COLO668 (cell line): ENCODE results near the gene ATRNL1.

Source experiments
- DNase-seq: peaks from one replicate; lab custom pipeline; 2025; ENCODE audit not compliant: unreplicated experiment; lab: John Stamatoyannopoulos, UW

The ATRNL1 gene

GRCh38 chr10:115593060-115593459 lies 499.9 kb downstream of the ATRNL1 start:
- no peak for DNase-seq

- no peak for DNase-seq
These were observed 511.5 kb downstream of the ATRNL1 start for GRCh38 chr10:115604627-115605026.

DNA sequence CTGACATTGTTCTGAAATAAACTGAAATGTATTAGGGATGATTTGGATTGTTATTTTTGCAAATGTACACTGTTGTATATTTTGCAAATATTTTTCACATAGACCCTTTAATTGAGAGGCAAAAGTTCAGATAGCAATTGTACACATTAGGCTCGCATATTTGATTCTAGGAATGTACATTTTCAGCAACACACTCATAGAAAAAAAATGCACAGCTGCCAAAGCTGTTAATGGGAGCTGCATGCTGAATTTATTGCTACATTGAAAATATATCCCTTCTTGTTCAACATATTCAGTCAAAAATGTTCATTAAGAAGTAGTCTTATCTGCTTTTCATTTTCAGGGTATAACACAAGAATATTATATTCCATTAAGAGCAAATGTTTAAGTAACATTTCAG lies 512.9 kb downstream of the ATRNL1 start:
- DNase-seq, result no peak

GRCh38 chr10:115606741-115607140 lies 513.6 kb downstream of the ATRNL1 start:
- DNase-seq, result no peak

GRCh38 chr10:115624448-115624847 lies 531.3 kb downstream of the ATRNL1 start:
- peak; percentile 0 for DNase-seq

GRCh38 chr10:115628616-115629015 lies 535.5 kb downstream of the ATRNL1 start:
- no peak for DNase-seq

DNA sequence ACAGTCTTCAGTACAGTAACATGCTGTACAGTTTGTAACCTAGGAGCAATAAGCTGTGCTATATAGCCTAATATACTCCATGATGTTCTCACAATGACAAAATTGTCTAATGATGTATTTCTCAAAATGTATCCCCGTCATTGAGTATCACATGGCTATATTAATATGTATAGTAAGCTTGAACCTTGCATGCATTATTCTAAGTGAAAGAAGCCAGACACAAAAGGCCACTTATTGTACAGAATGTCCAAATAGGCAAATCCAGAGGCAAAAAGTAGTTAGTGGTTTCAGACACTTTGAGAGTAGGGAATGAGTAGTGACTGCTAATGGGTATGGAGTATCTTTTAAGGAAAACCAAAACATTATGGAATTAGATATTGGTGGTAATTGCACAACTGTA lies 545.1 kb downstream of the ATRNL1 start:
- no peak for DNase-seq

GRCh38 chr10:115649217-115649616 lies 556.1 kb downstream of the ATRNL1 start:
- DNase-seq, result no peak

GRCh38 chr10:115653473-115653872 lies 560.3 kb downstream of the ATRNL1 start:
- DNase-seq, result no peak

DNA sequence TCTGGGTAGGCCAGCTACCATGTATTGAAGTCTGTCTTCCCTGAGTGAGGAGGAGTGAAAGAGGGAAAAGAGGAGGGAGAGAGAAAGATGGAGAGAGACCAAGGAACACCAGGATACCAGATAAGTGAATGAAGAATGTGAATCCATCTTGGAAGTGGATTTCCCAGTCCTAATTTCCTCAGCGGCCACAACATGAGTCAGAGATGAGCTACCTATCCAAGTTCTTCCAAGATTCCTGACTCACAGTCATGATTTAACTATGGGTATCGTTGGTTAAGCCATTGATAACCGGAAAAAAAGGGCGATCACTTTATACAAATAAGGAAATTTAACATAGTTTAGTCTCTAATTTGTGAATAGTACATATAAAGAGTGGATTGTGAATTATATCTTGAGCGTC lies 561.8 kb downstream of the ATRNL1 start:
- DNase-seq, result no peak

- DNase-seq, result no peak
These were observed 564.1 kb downstream of the ATRNL1 start for GRCh38 chr10:115657161-115657860.

DNA sequence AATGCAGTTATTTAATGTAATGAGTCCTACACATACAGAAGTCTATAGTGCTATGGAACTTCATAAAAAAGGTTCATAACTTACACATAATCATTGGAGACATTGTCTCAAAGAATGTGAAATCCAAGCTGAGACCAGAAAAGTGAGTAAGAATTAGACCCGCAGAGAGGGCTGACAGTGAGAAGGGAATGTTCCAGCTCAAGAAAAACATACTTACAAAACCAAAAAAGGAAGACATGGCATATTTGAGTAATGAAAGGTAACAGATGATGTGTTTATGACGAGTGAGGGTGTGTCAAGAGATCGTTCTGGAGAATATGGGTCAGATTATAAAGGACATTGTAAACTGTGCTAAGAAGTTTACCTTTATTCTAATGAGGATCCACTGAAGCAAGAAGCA lies 566.5 kb downstream of the ATRNL1 start:
- no peak for DNase-seq

DNA sequence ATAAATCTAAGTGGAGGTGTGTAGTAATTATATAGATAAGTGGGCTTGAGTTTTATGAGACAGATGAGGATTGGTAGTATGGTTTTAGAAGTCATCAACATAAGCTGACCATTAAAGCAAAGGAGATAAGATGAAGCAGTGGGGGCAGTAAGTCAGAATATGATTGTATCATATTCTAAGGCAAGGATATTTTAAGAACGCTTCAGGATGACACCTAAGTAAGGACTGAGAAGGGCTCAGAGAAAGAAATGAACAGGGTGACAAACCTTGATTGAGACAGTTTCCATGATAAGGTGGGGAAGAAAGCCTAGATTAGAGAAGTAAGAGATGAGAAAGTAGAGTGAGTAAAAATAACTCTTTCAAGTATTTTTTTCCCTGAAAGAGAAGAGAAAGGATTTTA lies 567.2 kb downstream of the ATRNL1 start:
- DNase-seq, result no peak

DNA sequence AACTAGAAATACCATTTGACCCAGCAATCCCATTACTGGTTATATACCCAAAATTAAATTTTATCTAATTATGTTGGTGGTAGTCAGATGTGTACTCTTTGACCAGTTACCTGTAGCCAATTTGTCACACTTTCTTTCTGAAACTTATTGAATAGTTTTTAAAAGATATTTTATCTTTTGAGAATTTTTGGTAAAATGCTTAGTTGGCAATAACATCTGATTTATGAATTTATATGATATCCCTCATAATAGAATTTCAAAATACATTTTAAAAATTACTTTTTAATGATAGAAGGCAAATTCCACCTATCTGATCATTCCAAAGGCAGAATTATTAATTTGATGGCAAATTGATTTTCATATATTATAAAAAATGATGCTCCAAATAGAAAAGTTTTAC lies 569.3 kb downstream of the ATRNL1 start:
- DNase-seq, result no peak

DNA sequence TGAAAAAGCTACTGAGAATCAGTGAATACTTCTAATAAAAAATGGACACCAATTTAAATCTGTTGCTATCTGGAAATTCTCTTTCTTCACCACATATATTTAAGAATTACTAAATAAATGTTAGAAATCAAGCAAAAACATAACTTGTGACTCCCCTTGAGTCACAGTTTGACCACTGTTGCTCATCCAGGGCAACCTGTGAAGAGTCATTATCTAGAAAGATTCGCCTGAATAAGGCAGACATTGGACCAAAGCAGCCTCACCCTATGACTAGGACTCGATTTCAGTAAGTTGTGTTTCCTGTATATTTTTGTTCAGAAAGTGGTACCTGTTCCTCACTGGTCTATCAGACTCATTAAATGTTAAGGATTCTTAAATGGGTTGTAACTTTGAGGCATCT lies 572.4 kb downstream of the ATRNL1 start:
- DNase-seq, result no peak

GRCh38 chr10:115674496-115674895 lies 581.3 kb downstream of the ATRNL1 start:
- DNase-seq, result no peak

DNA sequence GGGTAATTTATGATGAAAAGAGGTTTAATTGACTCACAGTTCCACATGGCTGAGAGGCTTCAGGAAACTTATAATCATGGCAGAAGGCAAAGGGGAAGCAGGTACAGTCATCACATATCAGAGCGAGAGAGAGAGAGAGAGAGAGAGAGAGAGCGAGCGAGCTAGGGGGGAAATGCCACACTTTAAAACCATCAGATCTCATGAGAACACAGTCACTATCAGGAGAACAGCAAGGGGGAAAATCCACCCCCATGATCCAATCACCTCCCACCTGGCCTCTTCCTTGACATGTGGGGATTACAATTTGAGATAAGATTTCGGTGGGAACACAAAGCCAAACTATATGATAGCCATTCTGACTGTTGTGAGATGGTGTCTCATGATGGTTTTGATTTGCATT lies 603.6 kb downstream of the ATRNL1 start:
- DNase-seq, result no peak

DNA sequence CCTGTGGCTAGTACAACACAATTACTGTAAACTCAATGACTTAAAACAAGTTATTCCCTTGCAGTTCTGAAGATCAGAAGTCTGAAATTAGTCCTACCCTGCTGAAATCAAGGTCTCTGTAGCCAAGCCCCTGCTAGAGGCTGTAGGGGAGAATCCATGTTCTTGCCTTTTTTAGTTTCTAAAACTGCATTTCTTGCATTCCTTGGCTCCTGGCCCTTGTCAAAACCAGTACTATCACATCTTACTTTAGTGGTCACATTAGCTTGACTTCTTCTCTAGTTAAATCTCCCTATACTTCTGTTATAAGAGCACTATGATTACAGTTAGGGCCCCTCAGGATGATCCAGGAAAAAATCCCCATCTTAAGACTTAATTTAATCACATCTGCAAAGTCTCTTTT lies 612.9 kb downstream of the ATRNL1 start:
- no peak for DNase-seq

- no peak for DNase-seq
These were observed 613.4 kb downstream of the ATRNL1 start for GRCh38 chr10:115706488-115707076.

DNA sequence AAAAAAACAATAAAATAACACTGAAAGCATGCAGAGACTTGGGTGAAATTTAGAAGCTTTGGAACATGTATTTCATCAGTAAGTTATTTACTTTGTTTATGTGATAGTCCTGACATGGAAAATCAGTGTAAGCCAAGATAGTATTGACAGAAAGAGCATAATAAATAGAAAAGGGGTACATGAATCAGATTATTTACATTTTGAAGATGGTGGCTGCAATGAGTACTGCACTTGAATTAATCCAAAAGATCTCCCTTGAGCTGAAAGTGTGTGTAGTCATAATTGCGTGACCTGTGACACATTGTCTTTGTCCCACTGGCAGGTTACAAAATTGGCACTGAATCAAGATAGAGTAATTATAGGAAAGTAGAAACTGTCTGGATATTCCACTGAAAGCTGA lies 617.0 kb downstream of the ATRNL1 start:
- DNase-seq, result no peak

- DNase-seq, result no peak
These were observed 618.1 kb downstream of the ATRNL1 start for GRCh38 chr10:115711306-115711705.

- no peak for DNase-seq
These were observed 627.0 kb downstream of the ATRNL1 start for GRCh38 chr10:115720121-115720520.

DNA sequence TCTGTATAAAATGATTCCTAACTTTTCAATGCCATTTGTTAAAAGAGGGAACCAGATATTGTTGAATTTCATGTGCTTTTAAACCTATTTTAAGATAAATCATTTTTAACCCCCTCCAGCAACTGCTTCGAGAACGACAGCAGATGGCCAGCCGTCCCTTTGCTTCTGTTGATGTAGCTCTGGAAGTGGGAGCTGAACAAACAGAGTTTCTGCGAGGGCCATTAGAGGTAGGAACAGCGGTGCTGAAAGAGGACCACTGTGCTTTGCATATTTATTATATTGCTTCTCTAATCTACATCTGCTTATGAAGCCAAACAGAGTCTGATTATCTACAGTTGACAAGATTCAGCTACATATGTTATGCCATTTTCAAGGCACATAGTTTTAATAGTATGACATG lies 634.0 kb downstream of the ATRNL1 start:
- no peak for DNase-seq
